OCI-LY3 (cell line): Measurements from ENCODE around the gene DFFB.

ENCODE experiments used
- H2AFZ ChIP-seq: fragments of 200-600, 300-600 bp; shearing (Covaris generic); 2 replicates; pipeline ENCODE4 v1.6.0; 2014; ENCODE audit warnings: antibody characterized with exemption, low read depth, low read length
- H3K27ac ChIP-seq: fragments of 200-600, 300-600 bp; sonication (generic); 2 replicates; pipeline ENCODE4 v1.5.1; 2014; ENCODE audit warnings: mild to moderate bottlenecking, low read length, moderate library complexity, mixed read lengths
- H3K27me3 ChIP-seq: fragments of 200-600, 300-600 bp; sonication (generic); 2 replicates; pipeline ENCODE4 v1.6.1; 2014; ENCODE audit warnings: low read depth, low read length, mixed read lengths
- H3K36me3 ChIP-seq: fragments of 200-600, 300-600 bp; sonication (generic); replicated peaks from 2 replicates; pipeline ENCODE3; 2014; ENCODE audit warnings: low read depth, low read length, mixed read lengths
- H3K4me1 ChIP-seq: fragments of 300-600, 200-600 bp; sonication (generic); 2 replicates; pipeline ENCODE4 v1.6.1; 2014; ENCODE audit warnings: low read length, mixed read lengths
- H3K4me2 ChIP-seq: fragments of 200-600, 300-600 bp; sonication (generic); 2 replicates; pipeline ENCODE4 v1.6.1; 2014; ENCODE audit warnings: low read length, mixed read lengths
- H3K4me3 ChIP-seq: fragments of 300-600, 200-600 bp; sonication (generic); 2 replicates; pipeline ENCODE4 v1.5.1; 2014; ENCODE audit warnings: antibody characterized with exemption, mild to moderate bottlenecking, low read length, moderate library complexity
- H3K79me2 ChIP-seq: fragments of 300-600, 200-600 bp; shearing (Covaris generic); 2 replicates; pipeline ENCODE4 v1.6.1; 2014; ENCODE audit warnings: mild to moderate bottlenecking, low read length, mixed read lengths
- H3K9ac ChIP-seq: fragments of 300-600, 200-600 bp; shearing (Covaris generic); 2 replicates; pipeline ENCODE4 v1.6.0; 2014; ENCODE audit warnings: mild to moderate bottlenecking, low read length, moderate library complexity
- H3K9me3 ChIP-seq: fragments of 200-600, 300-600 bp; shearing (Covaris generic); 2 replicates; pipeline ENCODE4 v1.6.1; 2014; ENCODE audit warnings: low read length, mixed read lengths; ENCODE audit not compliant: insufficient read depth
- H4K20me1 ChIP-seq: fragments of 200-600, 300-600 bp; sonication (generic); 2 replicates; pipeline ENCODE4 v1.6.1; 2016; ENCODE audit warnings: low read length, mixed read lengths; ENCODE audit not compliant: insufficient read depth
- CTCF ChIP-seq: fragments of 200-600, 300-600 bp; sonication (generic); IDR thresholded peaks from 2 replicates; pipeline ENCODE4 v1.5.1; 2014; ENCODE audit warnings: antibody characterized with exemption, low read length, low read depth
- EZH2phosphoT487 ChIP-seq: fragments of 200-600 bp; shearing (Covaris generic); IDR thresholded peaks from 2 replicates; pipeline ENCODE4 v1.6.1; 2018; ENCODE audit warnings: antibody characterized with exemption, mixed run types, low read depth

DFFB gene

GRCh38 chr1:3925256-3925655, 68.0 kb downstream of the DFFB start:
- no peak overlapping the region for H3K4me3 ChIP-seq
- no peak overlapping the region for H3K27ac ChIP-seq
- H3K79me2 ChIP-seq = no peaks in the 10 kb centered on the region
- H3K36me3 ChIP-seq = no peaks in the 10 kb centered on the region
- H2AFZ ChIP-seq = no peak overlapping the region
- no peaks in the 10 kb centered on the region for H3K27me3 ChIP-seq
- TF ChIP-seq CTCF (no peak), EZH2phosphoT487 (no peak)
- no peak overlapping the region for H3K4me2 ChIP-seq
- H3K9me3 ChIP-seq = no peaks in the 10 kb centered on the region
- H3K4me1 ChIP-seq = peaks cover 14% of the 10 kb centered on the region
- no peaks in the 10 kb centered on the region for H4K20me1 ChIP-seq
- H3K9ac ChIP-seq = no peak overlapping the region

- Histone ChIP-seq H3K4me2 (no peak overlapping the region), H2AFZ (no peak overlapping the region), H3K9ac (no peak overlapping the region), H3K4me1 (peaks cover 14% of the 10 kb centered on the region), H3K9me3 (no peaks in the 10 kb centered on the region), H4K20me1 (no peaks in the 10 kb centered on the region), H3K27ac (no peak overlapping the region), H3K27me3 (no peaks in the 10 kb centered on the region), H3K4me3 (no peak overlapping the region), H3K36me3 (no peaks in the 10 kb centered on the region), H3K79me2 (no peaks in the 10 kb centered on the region)
- TF ChIP-seq EZH2phosphoT487 = no peak
- TF ChIP-seq CTCF = no peak
Measured at GRCh38 chr1:3925762-3926161, 68.5 kb downstream of the DFFB start.

- H3K9ac ChIP-seq = no peak overlapping the region
- no peaks in the 10 kb centered on the region for H4K20me1 ChIP-seq
- peaks cover 13% of the 10 kb centered on the region for H3K4me1 ChIP-seq
- H2AFZ ChIP-seq = no peak overlapping the region
- H3K27ac ChIP-seq = no peak overlapping the region
- H3K4me3 ChIP-seq = no peak overlapping the region
- H3K36me3 ChIP-seq = no peaks in the 10 kb centered on the region
- no peaks in the 10 kb centered on the region for H3K9me3 ChIP-seq
- H3K4me2 ChIP-seq = no peak overlapping the region
- no peaks in the 10 kb centered on the region for H3K27me3 ChIP-seq
- no peak for TF ChIP-seq EZH2phosphoT487
- no peak for TF ChIP-seq CTCF
- H3K79me2 ChIP-seq = no peaks in the 10 kb centered on the region
Measured at GRCh38 chr1:3926956-3927355, 69.7 kb downstream of the DFFB start.

GRCh38 chr1:3928586-3928985, 71.3 kb downstream of the DFFB start:
- Histone ChIP-seq H3K4me3 (no peak overlapping the region), H3K9me3 (no peaks in the 10 kb centered on the region), H3K27ac (no peak overlapping the region), H2AFZ (no peak overlapping the region), H4K20me1 (no peaks in the 10 kb centered on the region), H3K27me3 (peaks cover 1% of the 10 kb centered on the region; the same call in 1 of the 2 replicates), H3K4me2 (no peak overlapping the region), H3K36me3 (no peaks in the 10 kb centered on the region), H3K9ac (no peak overlapping the region), H3K4me1 (no peaks in the 10 kb centered on the region), H3K79me2 (no peaks in the 10 kb centered on the region)
- TF ChIP-seq CTCF (no peak), EZH2phosphoT487 (no peak)
